Measurements from ENCODE around the gene NOS2.
"Not testable (repeated sequence)": the region's sequence is repeated elsewhere in the genome, so short reads cannot be mapped to it uniquely, and the experiment has no call there.

Gene NOS2

GRCh38 chr17:27754549-27754948, 45.8 kb downstream of the NOS2 start:
- no peak for DNase-seq (ENCODE audit: low read depth)

- DNase-seq (ENCODE audit: low read depth), result not testable (repeated sequence)
Observed at GRCh38 chr17:27753726-27754125, 46.6 kb downstream of the NOS2 start.

GRCh38 chr17:27752831-27753619, 47.3 kb downstream of the NOS2 start:
- DNase-seq (ENCODE audit: low read depth), result not testable (repeated sequence)

- no peak for DNase-seq (ENCODE audit: low read depth)
Observed at GRCh38 chr17:27751622-27752490, 48.5 kb downstream of the NOS2 start.

- DNase-seq (ENCODE audit: low read depth), result no peak
Observed at GRCh38 chr17:27751166-27751565, 49.2 kb downstream of the NOS2 start.

GRCh38 chr17:27749562-27750150, 50.7 kb downstream of the NOS2 start:
- DNase-seq (ENCODE audit: low read depth), result not testable (repeated sequence)

GRCh38 chr17:27748360-27748825, 51.9 kb downstream of the NOS2 start:
- no peak for DNase-seq (ENCODE audit: low read depth)

- DNase-seq (ENCODE audit: low read depth), result no peak
Observed at GRCh38 chr17:27747462-27748359, 52.6 kb downstream of the NOS2 start.

GRCh38 chr17:27746881-27747280, 53.4 kb downstream of the NOS2 start:
- DNase-seq (ENCODE audit: low read depth), result no peak

- not testable (repeated sequence) for DNase-seq (ENCODE audit: low read depth)
Observed at GRCh38 chr17:27746320-27746719, 54.0 kb downstream of the NOS2 start.

- DNase-seq (ENCODE audit: low read depth), result not testable (repeated sequence)
Observed at GRCh38 chr17:27745207-27745830, 55.0 kb downstream of the NOS2 start.

GRCh38 chr17:27743281-27743885, 56.9 kb downstream of the NOS2 start:
- no peak for DNase-seq (ENCODE audit: low read depth)

GRCh38 chr17:27741971-27742575, 58.3 kb downstream of the NOS2 start:
- no peak for DNase-seq (ENCODE audit: low read depth)

- DNase-seq (ENCODE audit: low read depth), result peak; percentile 23
Observed at GRCh38 chr17:27741361-27741861, 58.9 kb downstream of the NOS2 start.

GRCh38 chr17:27740541-27740940, 59.8 kb downstream of the NOS2 start:
- not testable (repeated sequence) for DNase-seq (ENCODE audit: low read depth)

GRCh38 chr17:27733773-27734172, 66.6 kb downstream of the NOS2 start:
- peak; percentile 41 for DNase-seq (ENCODE audit: low read depth)

GRCh38 chr17:27732746-27733145, 67.6 kb downstream of the NOS2 start:
- DNase-seq (ENCODE audit: low read depth), result not testable (repeated sequence)

GRCh38 chr17:27725982-27726381, 74.3 kb downstream of the NOS2 start:
- DNase-seq (ENCODE audit: low read depth), result peak; percentile 5

- no peak for DNase-seq (ENCODE audit: low read depth)
Observed at GRCh38 chr17:27721797-27722196, 78.5 kb downstream of the NOS2 start.

All from EH (cell line).